OCI-LY1 (cell line): ENCODE results near the gene OR51M1.
"Not testable (repeated sequence)": the region's sequence is repeated elsewhere in the genome, so short reads cannot be mapped to it uniquely, and the experiment has no call there.

Source experiments
- H2AFZ ChIP-seq: fragments of 200-600 bp; sonication (generic), shearing (Covaris generic); 2 replicates; pipeline ENCODE4 v1.6.0; 2014; ENCODE audit warnings: antibody characterized with exemption, mild to moderate bottlenecking, low read length
- H3F3A ChIP-seq: fragments of 200-600 bp; sonication (generic), shearing (Covaris generic); 2 replicates; pipeline ENCODE4 v1.6.0; 2014; ENCODE audit warnings: mild to moderate bottlenecking, antibody characterized with exemption, low read length, moderate library complexity; ENCODE audit not compliant: insufficient read depth
- H3K27ac ChIP-seq: fragments of 200-600 bp; sonication (generic); 2 replicates; pipeline ENCODE4 v1.5.1; 2014; ENCODE audit warnings: low read length, mixed run types, mild to moderate bottlenecking, low read depth; ENCODE audit not compliant: poor library complexity, severe bottlenecking
- H3K27me3 ChIP-seq: fragments of 200-600 bp; sonication (generic); 2 replicates; pipeline ENCODE4 v1.6.0; 2014; ENCODE audit warnings: antibody characterized with exemption, mild to moderate bottlenecking, low read length, moderate library complexity; ENCODE audit not compliant: insufficient read depth
- H3K36me3 ChIP-seq: fragments of 200-600 bp; sonication (generic); 2 replicates; pipeline ENCODE4 v1.6.1; 2014; ENCODE audit warnings: mild to moderate bottlenecking, antibody characterized with exemption, low read length, moderate library complexity, mixed read lengths; ENCODE audit not compliant: insufficient read depth
- H3K4me1 ChIP-seq: fragments of 200-600 bp; sonication (generic); 2 replicates; pipeline ENCODE4 v1.5.1; 2014; ENCODE audit warnings: mild to moderate bottlenecking, low read length, moderate library complexity; ENCODE audit not compliant: insufficient read depth, severe bottlenecking
- H3K4me2 ChIP-seq: fragments of 200-600 bp; sonication (generic), shearing (Covaris generic); 2 replicates; pipeline ENCODE4 v1.6.1; 2014; ENCODE audit warnings: low read length
- H3K4me3 ChIP-seq: fragments of 200-600 bp; sonication (generic); 2 replicates; pipeline ENCODE4 v1.5.1; 2014; ENCODE audit warnings: low read length, low read depth, mild to moderate bottlenecking, mixed read lengths; ENCODE audit not compliant: poor library complexity, severe bottlenecking
- H3K79me2 ChIP-seq: fragments of 200-600 bp; shearing (Covaris generic); 2 replicates; pipeline ENCODE4 v1.6.1; 2016; ENCODE audit warnings: mixed run types, low read length, mixed read lengths; ENCODE audit not compliant: insufficient read depth
- H3K9ac ChIP-seq: fragments of 200-600 bp; sonication (generic), shearing (Covaris generic); 2 replicates; pipeline ENCODE4 v1.6.1; 2014; ENCODE audit warnings: mild to moderate bottlenecking, low read length, mixed read lengths
- H3K9me2 ChIP-seq: fragments of 200-600 bp; sonication (generic), shearing (Covaris generic); 2 replicates; pipeline ENCODE4 v1.6.1; 2014; ENCODE audit warnings: low read depth, mild to moderate bottlenecking, low read length, mixed read lengths
- H3K9me3 ChIP-seq: fragments of 200-600 bp; shearing (Covaris generic); 2 replicates; pipeline ENCODE4 v1.6.1; 2014; ENCODE audit warnings: low read length, mixed read lengths
- H4K20me1 ChIP-seq: fragments of 200-600 bp; sonication (generic), shearing (Covaris generic); 2 replicates; pipeline ENCODE4 v1.6.0; 2016; ENCODE audit warnings: mild to moderate bottlenecking, low read length; ENCODE audit not compliant: insufficient read depth
- EZH2 ChIP-seq: fragments of 200-600 bp; sonication (generic), shearing (Covaris generic); IDR thresholded peaks from 2 replicates; pipeline ENCODE4 v1.8.0; 2017; ENCODE audit warnings: borderline replicate concordance, mixed run types, mild to moderate bottlenecking, antibody characterized with exemption, low read length, moderate library complexity, mixed read lengths
- TF ChIP-seq, protein P1 (sequence below): fragments of 200-600 bp; sonication (generic), shearing (Covaris generic); IDR thresholded peaks from 2 replicates; pipeline ENCODE4 v1.5.1; 2017; ENCODE audit warnings: mild to moderate bottlenecking, antibody characterized with exemption, low read length, moderate library complexity, mixed read lengths

OR51M1 gene

DNA sequence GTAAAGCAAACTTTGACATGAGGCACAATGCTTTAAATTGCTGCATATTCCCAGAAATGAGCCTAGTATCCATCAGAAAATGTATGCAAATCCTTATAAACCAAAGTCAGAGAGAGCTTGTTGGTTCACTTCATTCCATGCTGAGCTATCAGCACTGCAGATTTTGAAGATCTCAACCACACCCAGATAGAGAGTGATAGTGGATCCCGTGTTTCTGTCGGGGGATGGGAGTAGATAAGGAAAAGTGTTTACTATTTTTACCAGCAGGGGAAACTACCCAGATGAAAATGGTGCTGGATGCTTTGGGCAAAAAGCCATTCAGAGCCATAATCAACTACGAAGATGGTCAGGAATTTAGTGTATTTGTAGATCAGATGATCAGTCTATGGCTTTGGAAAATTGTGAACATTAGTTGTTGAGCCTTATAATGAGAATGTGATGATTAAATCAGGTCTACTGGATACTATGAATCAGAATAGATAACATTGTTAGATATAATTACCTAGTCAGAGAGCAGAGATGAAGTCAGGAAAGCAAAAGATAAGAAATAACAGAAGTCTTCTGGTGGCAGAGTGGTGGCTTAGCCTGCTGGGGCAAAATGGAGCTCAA is 21.5 kb upstream of the OR51M1 start:
- Histone ChIP-seq H3K4me2 (no peak overlapping the region), H4K20me1 (no peaks in the 10 kb centered on the region), H3K27ac (no peak overlapping the region), H3K36me3 (no peaks in the 10 kb centered on the region), H2AFZ (no peak overlapping the region), H3K9me3 (no peaks in the 10 kb centered on the region), H3F3A (no peaks in the 10 kb centered on the region), H3K4me1 (no peaks in the 10 kb centered on the region), H3K4me3 (no peak overlapping the region), H3K79me2 (no peaks in the 10 kb centered on the region), H3K9ac (no peak overlapping the region), H3K9me2 (no peaks in the 10 kb centered on the region), H3K27me3 (no peaks in the 10 kb centered on the region)
- TF ChIP-seq, protein P1, sequence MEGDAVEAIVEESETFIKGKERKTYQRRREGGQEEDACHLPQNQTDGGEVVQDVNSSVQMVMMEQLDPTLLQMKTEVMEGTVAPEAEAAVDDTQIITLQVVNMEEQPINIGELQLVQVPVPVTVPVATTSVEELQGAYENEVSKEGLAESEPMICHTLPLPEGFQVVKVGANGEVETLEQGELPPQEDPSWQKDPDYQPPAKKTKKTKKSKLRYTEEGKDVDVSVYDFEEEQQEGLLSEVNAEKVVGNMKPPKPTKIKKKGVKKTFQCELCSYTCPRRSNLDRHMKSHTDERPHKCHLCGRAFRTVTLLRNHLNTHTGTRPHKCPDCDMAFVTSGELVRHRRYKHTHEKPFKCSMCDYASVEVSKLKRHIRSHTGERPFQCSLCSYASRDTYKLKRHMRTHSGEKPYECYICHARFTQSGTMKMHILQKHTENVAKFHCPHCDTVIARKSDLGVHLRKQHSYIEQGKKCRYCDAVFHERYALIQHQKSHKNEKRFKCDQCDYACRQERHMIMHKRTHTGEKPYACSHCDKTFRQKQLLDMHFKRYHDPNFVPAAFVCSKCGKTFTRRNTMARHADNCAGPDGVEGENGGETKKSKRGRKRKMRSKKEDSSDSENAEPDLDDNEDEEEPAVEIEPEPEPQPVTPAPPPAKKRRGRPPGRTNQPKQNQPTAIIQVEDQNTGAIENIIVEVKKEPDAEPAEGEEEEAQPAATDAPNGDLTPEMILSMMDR: no peak
- no peak for TF ChIP-seq EZH2

DNA sequence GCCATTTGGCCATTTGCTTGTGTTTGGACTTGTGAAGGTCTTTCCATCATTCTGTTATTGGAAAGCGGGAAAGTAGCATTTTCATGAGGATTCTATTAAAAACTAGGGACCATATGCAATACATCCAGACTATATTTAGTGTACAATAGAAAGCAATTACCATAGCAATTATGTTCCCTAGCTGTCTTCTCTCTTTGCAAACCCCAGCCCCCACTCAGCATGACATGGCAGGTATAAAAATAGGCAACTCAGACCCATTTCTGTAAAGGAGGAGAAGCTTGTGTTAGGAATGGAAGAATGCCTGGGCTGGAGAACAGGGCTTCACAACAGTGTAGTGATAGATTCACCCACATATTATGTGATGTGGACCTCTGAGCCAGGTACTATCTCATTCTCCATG is 19.9 kb upstream of the OR51M1 start:
- Histone ChIP-seq H3K4me2 (no peak overlapping the region), H2AFZ (no peak overlapping the region), H3K9me3 (no peaks in the 10 kb centered on the region), H3K4me1 (no peaks in the 10 kb centered on the region), H3K27me3 (no peaks in the 10 kb centered on the region), H3F3A (no peaks in the 10 kb centered on the region), H3K4me3 (no peak overlapping the region), H3K79me2 (no peaks in the 10 kb centered on the region), H3K36me3 (no peaks in the 10 kb centered on the region), H3K9ac (no peak overlapping the region), H3K27ac (no peak overlapping the region), H4K20me1 (no peaks in the 10 kb centered on the region), H3K9me2 (no peaks in the 10 kb centered on the region)
- TF ChIP-seq EZH2: no peak
- TF ChIP-seq, protein P1: no peak

DNA sequence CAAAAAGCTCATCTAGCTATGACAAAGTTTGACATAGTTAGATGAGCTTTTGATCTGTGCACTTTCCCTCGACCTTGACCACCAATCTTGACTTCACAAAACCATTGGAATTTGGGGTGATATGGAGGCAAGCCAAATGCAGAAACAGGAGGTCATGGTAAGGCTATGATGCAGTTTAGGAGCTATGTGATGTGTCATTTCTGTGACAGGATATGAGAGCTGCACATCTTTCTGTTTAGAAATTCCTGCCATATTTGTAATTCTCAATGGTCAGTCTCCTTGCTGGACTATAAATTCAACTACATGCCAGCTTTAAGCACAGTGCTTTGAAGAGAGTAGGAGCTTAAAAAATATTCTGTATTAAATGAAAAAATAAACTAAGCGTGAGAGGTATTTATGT is 19.4 kb upstream of the OR51M1 start:
- Histone ChIP-seq H3K27ac (no peak overlapping the region), H3K4me1 (no peaks in the 10 kb centered on the region), H3F3A (no peaks in the 10 kb centered on the region), H4K20me1 (no peaks in the 10 kb centered on the region), H3K9me3 (no peaks in the 10 kb centered on the region), H3K9me2 (no peaks in the 10 kb centered on the region), H3K27me3 (no peaks in the 10 kb centered on the region), H3K4me2 (no peak overlapping the region), H3K9ac (no peak overlapping the region), H2AFZ (no peak overlapping the region), H3K79me2 (no peaks in the 10 kb centered on the region), H3K4me3 (no peak overlapping the region), H3K36me3 (no peaks in the 10 kb centered on the region)
- TF ChIP-seq, protein P1: no peak
- TF ChIP-seq EZH2: no peak

DNA sequence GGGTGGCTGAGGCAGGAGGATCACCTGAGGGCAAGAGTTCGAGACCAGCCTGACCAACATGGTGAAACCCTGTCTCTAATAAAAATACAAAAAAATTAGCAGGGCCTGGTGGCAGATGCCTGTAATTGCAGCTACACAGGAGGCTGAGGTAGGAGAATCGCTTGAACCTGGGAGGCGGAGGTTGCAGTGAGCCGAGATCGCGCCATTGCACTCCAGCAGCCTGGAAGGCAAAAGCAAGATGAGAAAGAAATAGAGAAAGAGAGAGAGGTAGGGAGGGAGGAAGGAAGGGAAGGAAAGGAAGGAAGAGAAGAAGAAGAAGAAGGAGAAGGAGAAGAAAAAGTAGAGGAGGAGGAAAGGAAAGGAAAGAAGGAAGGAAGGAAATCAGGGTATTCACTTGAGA is 17.2 kb upstream of the OR51M1 start:
- not testable (repeated sequence) for H3K9ac ChIP-seq, H3K9me3 ChIP-seq, H3K79me2 ChIP-seq, H3K4me1 ChIP-seq, H2AFZ ChIP-seq, H3K4me3 ChIP-seq, H3K27me3 ChIP-seq, H3K36me3 ChIP-seq, H3K9me2 ChIP-seq, H3K27ac ChIP-seq, H3F3A ChIP-seq, H3K4me2 ChIP-seq, H4K20me1 ChIP-seq
